Measurements from ENCODE around the gene SIPA1L3.
A peak's percentile ranks its signal among the peaks of the same experiment; 100 is the strongest.
"Not testable (repeated sequence)": the region's sequence is repeated elsewhere in the genome, so short reads cannot be mapped to it uniquely, and the experiment has no call there.

SIPA1L3 gene

GRCh38 chr19:37906869-37907734 lies at the start of gene SIPA1L3:
Gene SIPA1L3, plus strand, starts transcription at chr19:37907208. Its CDS starts 174,358 bp downstream, at chr19:38081566.
- peak; percentile 99 for DNase-seq

GRCh38 chr19:37864501-37864900 lies 42.5 kb upstream of the SIPA1L3 start:
- no peak for DNase-seq

GRCh38 chr19:37865930-37866329 lies 41.1 kb upstream of the SIPA1L3 start:
- not testable (repeated sequence) for DNase-seq

- no peak for DNase-seq
These were observed 39.2 kb upstream of the SIPA1L3 start for GRCh38 chr19:37867831-37868230.

- DNase-seq, result no peak
These were observed 37.2 kb upstream of the SIPA1L3 start for GRCh38 chr19:37869766-37870340.

GRCh38 chr19:37872383-37872782 lies 34.6 kb upstream of the SIPA1L3 start:
- no peak for DNase-seq

- no peak for DNase-seq
These were observed 32.2 kb upstream of the SIPA1L3 start for GRCh38 chr19:37874784-37875183.

GRCh38 chr19:37876032-37876431 lies 31.0 kb upstream of the SIPA1L3 start:
- DNase-seq, result no peak

GRCh38 chr19:37877147-37877546 lies 29.9 kb upstream of the SIPA1L3 start:
- no peak for DNase-seq

- DNase-seq, result no peak
These were observed 21.6 kb upstream of the SIPA1L3 start for GRCh38 chr19:37885392-37885791.

- DNase-seq, result no peak
These were observed 20.4 kb upstream of the SIPA1L3 start for GRCh38 chr19:37886571-37886970.

- no peak for DNase-seq
These were observed 13.0 kb upstream of the SIPA1L3 start for GRCh38 chr19:37893845-37894575.

GRCh38 chr19:37896180-37896579 lies 10.8 kb upstream of the SIPA1L3 start:
- no peak for DNase-seq

GRCh38 chr19:37899453-37899852 lies 7.6 kb upstream of the SIPA1L3 start:
- no peak for DNase-seq

- DNase-seq, result no peak
These were observed 7.0 kb upstream of the SIPA1L3 start for GRCh38 chr19:37899966-37900365.

GRCh38 chr19:37902668-37903067 lies 4.3 kb upstream of the SIPA1L3 start:
- peak; percentile 90 for DNase-seq

GRCh38 chr19:37903096-37903495 lies 3.9 kb upstream of the SIPA1L3 start:
- no peak for DNase-seq

GRCh38 chr19:37905946-37906868 lies 801 bp upstream of the SIPA1L3 start, which contains the start of gene WDR87:
Gene WDR87, minus strand, starts transcription at chr19:37906594. Its CDS starts 8,355 bp downstream, at chr19:37898239.
- DNase-seq, result peak; percentile 69

GRCh38 chr19:37907735-37908455 lies 887 bp downstream of the SIPA1L3 start:
- peak; percentile 30 for DNase-seq

- no peak for DNase-seq
These were observed 2.7 kb downstream of the SIPA1L3 start for GRCh38 chr19:37909661-37910199.

GRCh38 chr19:37914908-37915307 lies 7.9 kb downstream of the SIPA1L3 start:
- peak; percentile 57 for DNase-seq
